Measurements from ENCODE around the gene SDR42E1. TPM values are rescaled to one million over a fixed set of nuclear protein-coding genes. Genes with fewer than 3 reads are reported as not detected.

SDR42E1 gene
- total RNA-seq, 1 donor from 2014 or later, result 4.2 TPM

DNA sequence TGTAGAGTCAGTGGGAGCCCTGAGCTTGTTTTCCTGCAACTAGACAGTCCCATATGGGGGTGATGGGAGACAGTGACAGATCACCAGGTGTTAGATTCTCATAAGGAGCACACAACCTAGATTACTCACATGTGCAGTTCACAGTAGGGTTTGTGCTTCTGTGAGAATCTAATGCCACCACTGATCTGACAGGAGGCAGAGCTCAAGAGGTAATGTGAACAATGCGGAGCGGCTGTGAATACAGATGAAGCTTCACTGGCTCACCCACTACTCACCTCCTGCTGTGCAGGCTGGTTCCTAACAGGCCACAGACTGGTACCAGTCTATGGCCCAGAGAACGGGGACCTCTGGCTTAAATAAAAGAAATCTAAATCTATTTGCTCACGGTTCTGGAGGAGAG lies 13.6 kb upstream of the SDR42E1 start:
- Histone ChIP-seq H3K36me3 (no peaks in the 10 kb centered on the region), H3K27ac (no peak overlapping the region), H3K9me3 (no peaks in the 10 kb centered on the region), H3K27me3 (no peaks in the 10 kb centered on the region), H3K4me1 (no peaks in the 10 kb centered on the region), H3K4me3 (no peak overlapping the region)
- TF ChIP-seq POLR2AphosphoS5 (IDR thresholded peaks at IDR 0.05; ENCODE audit: insufficient read depth in 1 of 2, low read depth in 1 of 2), result no peak
- TF ChIP-seq POLR2A (IDR thresholded peaks at IDR 0.05), result no peak
- TF ChIP-seq, protein P1, sequence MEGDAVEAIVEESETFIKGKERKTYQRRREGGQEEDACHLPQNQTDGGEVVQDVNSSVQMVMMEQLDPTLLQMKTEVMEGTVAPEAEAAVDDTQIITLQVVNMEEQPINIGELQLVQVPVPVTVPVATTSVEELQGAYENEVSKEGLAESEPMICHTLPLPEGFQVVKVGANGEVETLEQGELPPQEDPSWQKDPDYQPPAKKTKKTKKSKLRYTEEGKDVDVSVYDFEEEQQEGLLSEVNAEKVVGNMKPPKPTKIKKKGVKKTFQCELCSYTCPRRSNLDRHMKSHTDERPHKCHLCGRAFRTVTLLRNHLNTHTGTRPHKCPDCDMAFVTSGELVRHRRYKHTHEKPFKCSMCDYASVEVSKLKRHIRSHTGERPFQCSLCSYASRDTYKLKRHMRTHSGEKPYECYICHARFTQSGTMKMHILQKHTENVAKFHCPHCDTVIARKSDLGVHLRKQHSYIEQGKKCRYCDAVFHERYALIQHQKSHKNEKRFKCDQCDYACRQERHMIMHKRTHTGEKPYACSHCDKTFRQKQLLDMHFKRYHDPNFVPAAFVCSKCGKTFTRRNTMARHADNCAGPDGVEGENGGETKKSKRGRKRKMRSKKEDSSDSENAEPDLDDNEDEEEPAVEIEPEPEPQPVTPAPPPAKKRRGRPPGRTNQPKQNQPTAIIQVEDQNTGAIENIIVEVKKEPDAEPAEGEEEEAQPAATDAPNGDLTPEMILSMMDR (IDR thresholded peaks at IDR 0.05), result no peak
- intact Hi-C loops (cut with DNase I), result no loop called here
- DNase-seq (ENCODE audit: extremely low spot score in 2 of 2), result no peak

DNA sequence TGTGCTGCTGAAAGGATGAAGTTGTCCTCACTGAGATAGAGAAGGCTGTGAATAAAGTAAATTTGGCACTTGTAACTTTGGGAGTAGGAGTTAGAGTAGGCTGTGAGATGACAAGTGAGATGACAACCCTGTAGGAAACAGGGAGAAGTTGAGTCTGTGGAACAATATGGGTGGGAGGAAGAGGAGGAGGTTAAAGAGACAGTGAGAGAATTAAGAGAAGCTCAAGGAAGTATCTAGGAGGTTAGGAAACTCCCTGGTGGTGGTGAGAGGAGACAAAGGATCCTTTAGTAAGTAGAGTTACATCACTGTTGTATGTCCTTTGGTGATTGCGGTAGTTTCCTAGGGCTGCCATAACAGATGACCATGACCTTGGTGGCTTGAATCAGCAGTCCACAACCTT lies 13.0 kb upstream of the SDR42E1 start:
- intact Hi-C loops (cut with DNase I), result no loop called here

DNA sequence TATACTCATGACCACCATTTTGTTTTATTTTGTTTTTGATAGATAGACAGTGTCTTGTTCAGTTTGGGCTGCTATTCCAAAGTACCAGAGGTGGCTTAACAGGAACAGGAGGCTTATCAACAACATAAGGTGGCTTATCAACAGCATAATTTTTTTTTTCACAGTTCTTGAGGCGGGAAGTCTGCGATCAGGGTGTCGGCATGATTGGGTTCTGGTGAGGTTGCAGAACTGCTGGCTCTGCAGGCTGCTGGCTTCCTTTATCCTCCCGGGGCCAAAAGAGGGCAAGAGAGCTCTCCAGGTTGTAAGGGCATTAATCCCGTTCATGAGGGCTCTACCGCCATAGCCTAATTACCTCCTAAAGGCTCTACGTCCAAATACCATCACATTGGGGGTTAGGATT lies 11.9 kb upstream of the SDR42E1 start:
- no peaks in the 10 kb centered on the region for H3K4me1 ChIP-seq
- intact Hi-C loops (cut with DNase I), result no loop called here
- H3K27ac ChIP-seq, result no peak overlapping the region
- H3K9me3 ChIP-seq, result no peaks in the 10 kb centered on the region
- no peak for DNase-seq (ENCODE audit: extremely low spot score in 2 of 2)
- H3K4me3 ChIP-seq, result no peak overlapping the region
- no peaks in the 10 kb centered on the region for H3K36me3 ChIP-seq
- TF ChIP-seq POLR2AphosphoS5 (IDR thresholded peaks at IDR 0.05; ENCODE audit: insufficient read depth in 1 of 2, low read depth in 1 of 2), result no peak
- TF ChIP-seq, protein P1 (IDR thresholded peaks at IDR 0.05), result no peak
- no peak for TF ChIP-seq POLR2A (IDR thresholded peaks at IDR 0.05)
- H3K27me3 ChIP-seq, result no peaks in the 10 kb centered on the region

More for the DNA sequence above, 13.0 kb upstream of the SDR42E1 start:
- TF ChIP-seq POLR2AphosphoS5 (IDR thresholded peaks at IDR 0.05; ENCODE audit: insufficient read depth in 1 of 2, low read depth in 1 of 2) (no peak), POLR2A (IDR thresholded peaks at IDR 0.05) (no peak)
- TF ChIP-seq, protein P1 (IDR thresholded peaks at IDR 0.05), result no peak
- Histone ChIP-seq H3K27me3 (no peaks in the 10 kb centered on the region), H3K27ac (no peak overlapping the region), H3K4me1 (no peaks in the 10 kb centered on the region), H3K9me3 (no peaks in the 10 kb centered on the region), H3K4me3 (no peak overlapping the region), H3K36me3 (no peaks in the 10 kb centered on the region)
- DNase-seq (ENCODE audit: extremely low spot score in 2 of 2), result no peak

DNA sequence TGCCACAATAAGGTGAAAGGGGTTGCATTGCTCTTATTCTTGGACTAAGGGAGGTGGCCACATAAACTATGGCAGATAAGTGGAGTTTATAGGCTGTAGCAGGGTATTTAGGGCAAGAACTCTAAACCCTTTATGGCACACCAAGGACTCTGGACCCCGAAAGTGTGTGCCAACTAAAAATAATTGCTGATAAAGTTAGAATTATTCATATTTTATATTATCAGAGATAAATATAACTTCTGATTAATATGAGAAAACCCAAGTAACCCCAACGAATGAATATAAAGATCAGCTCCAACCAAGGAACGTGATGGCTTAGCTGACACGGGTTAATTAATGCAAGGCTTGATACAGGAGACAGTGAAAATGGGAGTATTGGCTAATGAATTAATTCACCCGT lies 8.8 kb upstream of the SDR42E1 start:
- intact Hi-C loops (cut with DNase I), result no loop called here
- DNase-seq (ENCODE audit: extremely low spot score in 2 of 2), result no peak
- H3K27me3 ChIP-seq, result no peaks in the 10 kb centered on the region
- no peak overlapping the region for H3K27ac ChIP-seq
- no peaks in the 10 kb centered on the region for H3K9me3 ChIP-seq
- H3K36me3 ChIP-seq, result no peaks in the 10 kb centered on the region
- peaks cover 10% of the 10 kb centered on the region for H3K4me1 ChIP-seq
- H3K4me3 ChIP-seq, result no peak overlapping the region
- TF ChIP-seq, protein P1 (IDR thresholded peaks at IDR 0.05), result no peak
- no peak for TF ChIP-seq POLR2A (IDR thresholded peaks at IDR 0.05)
- TF ChIP-seq POLR2AphosphoS5 (IDR thresholded peaks at IDR 0.05; ENCODE audit: insufficient read depth in 1 of 2, low read depth in 1 of 2), result no peak

DNA sequence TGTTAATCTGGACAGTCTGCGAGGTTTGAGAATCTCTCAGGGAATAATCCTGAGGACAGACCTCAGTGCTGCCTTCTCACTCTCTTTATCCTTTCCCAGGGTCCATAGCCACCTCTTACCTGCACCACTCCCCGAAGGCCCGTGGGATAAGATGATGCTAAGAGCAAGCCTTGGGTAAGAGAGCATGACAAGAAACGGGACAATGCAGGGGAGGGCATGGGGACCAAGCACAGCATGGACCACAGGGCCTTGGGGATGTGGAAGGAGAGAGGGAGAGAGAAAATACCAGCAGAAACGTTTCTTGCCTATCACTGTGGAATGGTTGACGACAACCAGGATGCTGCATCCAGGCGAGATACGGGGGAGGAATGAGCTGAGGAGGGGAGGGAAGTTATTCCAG lies 8.3 kb upstream of the SDR42E1 start:
- TF ChIP-seq, protein P1 (IDR thresholded peaks at IDR 0.05), result no peak
- TF ChIP-seq POLR2A (IDR thresholded peaks at IDR 0.05) (no peak), POLR2AphosphoS5 (IDR thresholded peaks at IDR 0.05; ENCODE audit: insufficient read depth in 1 of 2, low read depth in 1 of 2) (no peak)
- Histone ChIP-seq H3K4me1 (peaks cover 10% of the 10 kb centered on the region), H3K27ac (no peak overlapping the region), H3K9me3 (no peaks in the 10 kb centered on the region), H3K4me3 (no peak overlapping the region), H3K27me3 (no peaks in the 10 kb centered on the region), H3K36me3 (no peaks in the 10 kb centered on the region)
- intact Hi-C loops (cut with DNase I), result no loop called here
- DNase-seq (ENCODE audit: extremely low spot score in 2 of 2), result no peak
